Panc1 (cell line): ENCODE measurements around the gene SSH2. TPM values are rescaled to one million over a fixed set of nuclear protein-coding genes. Genes with fewer than 3 reads are reported as not detected.

Source experiments
- ATAC-seq: fragments of 200-7000 bp; cut with Tn5 transposase; 2 replicates; pipeline ENCODE4 v1.9.1; 2020; ENCODE audit warnings: mild to moderate bottlenecking, moderate library complexity
- BruUV-seq: library from RNA; stranded (reverse); fragments of 400-500 nt; replicated peaks from 2 replicates; lab custom pipeline; 2021; lab: Mats Ljungman, UMichigan
- CTCF ChIA-PET: fragments of 300-600 bp; sonication (Branson Sonifier 250); formaldehyde crosslinking; loops from one replicate; lab custom pipeline; 2022; ENCODE audit warnings: antibody characterized with exemption; lab: Charles Lee
- POLR2A ChIA-PET: fragments of 300-600 bp; sonication (Branson Sonifier 250); formaldehyde crosslinking; loops from one replicate; lab custom pipeline; 2022; ENCODE audit warnings: antibody characterized with exemption; lab: Charles Lee
- DNase-seq: peaks from one replicate; pipeline ENCODE4 v3.0.0-alpha.2; 2010; ENCODE audit warnings: low read depth, low spot score
- H3K27ac ChIP-seq: 2 replicates; pipeline ENCODE4 v1.5.1; 2011; ENCODE audit warnings: mild to moderate bottlenecking, low read length, inconsistent platforms
- H3K27me3 ChIP-seq: fragments of 200-500 bp; sonication (Bioruptor generic); 2 replicates; pipeline ENCODE4 v1.6.0; 2014; ENCODE audit warnings: low read length, inconsistent platforms; ENCODE audit not compliant: control insufficient read depth, insufficient read depth
- H3K36me3 ChIP-seq: fragments of 200-500 bp; sonication (Bioruptor generic); 2 replicates; pipeline ENCODE4 v1.5.1; 2014; ENCODE audit warnings: inconsistent platforms, mild to moderate bottlenecking, low read length, moderate library complexity; ENCODE audit not compliant: control insufficient read depth, insufficient read depth
- H3K4me1 ChIP-seq: 2 replicates; pipeline ENCODE4 v1.5.1; 2011; ENCODE audit warnings: inconsistent platforms, mild to moderate bottlenecking, low read length, moderate library complexity; ENCODE audit not compliant: control insufficient read depth, insufficient read depth
- H3K4me3 ChIP-seq, 2 experiments: 2 replicates each; pipeline ENCODE4 v1.5.1; 2011 to 2012; ENCODE audit warnings: low read depth in 2 of 2, low read length in 2 of 2, mild to moderate bottlenecking in 2 of 2, inconsistent platforms in 1 of 2, moderate library complexity in 1 of 2
- H3K9me3 ChIP-seq: fragments of 200-500 bp; sonication (Bioruptor generic); 2 replicates; pipeline ENCODE4 v1.5.1; 2014; ENCODE audit warnings: low read depth, mild to moderate bottlenecking, inconsistent platforms, low read length, moderate library complexity; ENCODE audit not compliant: control insufficient read depth, insufficient read depth
- POLR2AphosphoS5 ChIP-seq: IDR thresholded peaks from 2 replicates; pipeline ENCODE4 v1.6.1; 2012; ENCODE audit warnings: mild to moderate bottlenecking, low read depth, low read length, moderate library complexity
- REST ChIP-seq, 2 experiments: IDR thresholded peaks; 2 replicates each; pipeline ENCODE4 v1.6.1; 2011 to 2012; ENCODE audit warnings: low read depth in 2 of 2, control low read depth in 1 of 2, low read length in 1 of 2, mild to moderate bottlenecking in 1 of 2, moderate library complexity in 1 of 2; ENCODE audit not compliant: insufficient read depth in 1 of 2
- SIN3A ChIP-seq: IDR thresholded peaks from 2 replicates; pipeline ENCODE4 v1.6.1; 2012; ENCODE audit warnings: low read depth, mild to moderate bottlenecking, low read length, moderate library complexity, borderline replicate concordance; ENCODE audit not compliant: insufficient read depth
- TCF7L2 ChIP-seq: IDR thresholded peaks from 2 replicates; pipeline ENCODE4 v1.6.1; 2011; ENCODE audit warnings: mild to moderate bottlenecking, low read depth, low read length, inconsistent platforms
- in situ Hi-C: cut with HindIII; loops from 2 replicates; pipeline ENCODE4 v1.10.0; 2016; ENCODE audit warnings: low sequenced_read_pairs, low pct_unique_long_range_greater_than_20kb
- intact Hi-C: fragments of 100-400 bp; cut with micrococcal nuclease; formaldehyde crosslinking; loops from one replicate; pipeline ENCODE4 v1.10.0; 2022; ENCODE audit not compliant: unreplicated experiment
- total RNA-seq: library from RNA; stranded (reverse); gene quantifications from one replicate; pipeline ENCODE4 v1.2.1, GENCODE V29; 2021; ENCODE audit not compliant: unreplicated experiment
- TF ChIP-seq, protein P1 (sequence below): fragments of 450-650 bp; IDR thresholded peaks from 2 replicates; pipeline ENCODE4 v1.5.1; 2017; ENCODE audit warnings: mild to moderate bottlenecking

Gene SSH2
- total RNA-seq, 1 experiment from 2014 or later = 30.6 TPM

DNA sequence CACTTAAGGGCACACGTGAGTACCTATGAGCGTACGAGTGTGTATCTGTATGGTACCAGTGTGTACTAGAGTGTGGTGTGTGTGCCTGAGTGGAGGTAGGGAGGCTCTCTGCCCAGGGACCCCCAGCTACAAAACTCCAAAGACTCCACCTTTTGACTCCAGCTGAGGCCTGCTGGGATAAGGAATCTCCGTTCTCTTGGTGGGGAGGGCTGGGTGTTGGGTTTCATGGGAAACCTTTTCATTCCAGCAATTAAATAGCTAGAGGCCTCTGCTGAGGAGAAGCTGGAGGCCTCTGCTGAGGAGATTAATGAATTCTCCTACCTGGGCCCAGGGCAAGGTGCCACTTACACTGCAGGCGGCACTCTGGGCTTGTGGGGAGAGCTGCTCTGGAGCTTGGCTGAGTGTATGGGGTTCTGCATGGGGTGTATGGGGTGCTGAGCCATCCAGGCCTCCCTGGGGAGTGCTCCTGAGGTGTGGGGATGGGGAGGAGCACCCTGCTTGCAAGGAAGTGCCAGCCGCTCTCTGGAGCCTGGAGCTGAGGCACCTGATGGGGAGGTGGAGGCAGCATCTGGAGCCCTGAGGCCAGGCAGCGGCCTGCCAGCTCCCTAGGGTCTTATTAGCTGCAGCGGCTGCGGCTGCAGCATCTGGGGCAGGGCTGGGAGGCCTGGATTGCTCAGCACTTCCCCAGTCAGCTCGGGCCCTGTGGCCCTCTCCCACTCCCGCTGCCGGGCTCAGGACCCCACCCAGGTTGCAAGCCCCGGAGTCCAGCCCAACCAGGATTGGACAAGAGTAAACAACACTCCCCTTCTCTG, 332.5 kb downstream of the SSH2 start:
- Histone ChIP-seq H3K36me3 (no peaks in the 10 kb centered on the region), H3K4me3 (no peak overlapping the region), H3K27me3 (no peaks in the 10 kb centered on the region), H3K27ac (peak overlapping the region; percentile 25; the same call in 1 of the 2 replicates), H3K4me1 (peaks cover 41% of the 10 kb centered on the region), H3K9me3 (no peaks in the 10 kb centered on the region)
- BruUV-seq = no TSS peak
- ATAC-seq (no peak), DNase-seq (no peak)
- in situ Hi-C loops = no loop called here
- intact Hi-C loops = no loop called here
- TF ChIP-seq, protein P1, sequence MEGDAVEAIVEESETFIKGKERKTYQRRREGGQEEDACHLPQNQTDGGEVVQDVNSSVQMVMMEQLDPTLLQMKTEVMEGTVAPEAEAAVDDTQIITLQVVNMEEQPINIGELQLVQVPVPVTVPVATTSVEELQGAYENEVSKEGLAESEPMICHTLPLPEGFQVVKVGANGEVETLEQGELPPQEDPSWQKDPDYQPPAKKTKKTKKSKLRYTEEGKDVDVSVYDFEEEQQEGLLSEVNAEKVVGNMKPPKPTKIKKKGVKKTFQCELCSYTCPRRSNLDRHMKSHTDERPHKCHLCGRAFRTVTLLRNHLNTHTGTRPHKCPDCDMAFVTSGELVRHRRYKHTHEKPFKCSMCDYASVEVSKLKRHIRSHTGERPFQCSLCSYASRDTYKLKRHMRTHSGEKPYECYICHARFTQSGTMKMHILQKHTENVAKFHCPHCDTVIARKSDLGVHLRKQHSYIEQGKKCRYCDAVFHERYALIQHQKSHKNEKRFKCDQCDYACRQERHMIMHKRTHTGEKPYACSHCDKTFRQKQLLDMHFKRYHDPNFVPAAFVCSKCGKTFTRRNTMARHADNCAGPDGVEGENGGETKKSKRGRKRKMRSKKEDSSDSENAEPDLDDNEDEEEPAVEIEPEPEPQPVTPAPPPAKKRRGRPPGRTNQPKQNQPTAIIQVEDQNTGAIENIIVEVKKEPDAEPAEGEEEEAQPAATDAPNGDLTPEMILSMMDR = no peak
- TF ChIP-seq POLR2AphosphoS5 (no peak), REST (IDR thresholded peaks at IDR 0.05; ENCODE audit: insufficient read depth in 1 of 2, low read depth in 2 of 2, low read length in 1 of 2) (no peak), TCF7L2 (no peak), SIN3A (no peak)
- ChIA-PET POLR2A (interaction anchor here (0.6 kb wide), 1 partner anchor 283 kb away, joined by 3 read pairs; no protein-coding TSS in a partner anchor), CTCF (interaction anchor here (1.5 kb wide), 1 partner anchor 19 kb away, joined by 5 read pairs; no protein-coding TSS in a partner anchor)

DNA sequence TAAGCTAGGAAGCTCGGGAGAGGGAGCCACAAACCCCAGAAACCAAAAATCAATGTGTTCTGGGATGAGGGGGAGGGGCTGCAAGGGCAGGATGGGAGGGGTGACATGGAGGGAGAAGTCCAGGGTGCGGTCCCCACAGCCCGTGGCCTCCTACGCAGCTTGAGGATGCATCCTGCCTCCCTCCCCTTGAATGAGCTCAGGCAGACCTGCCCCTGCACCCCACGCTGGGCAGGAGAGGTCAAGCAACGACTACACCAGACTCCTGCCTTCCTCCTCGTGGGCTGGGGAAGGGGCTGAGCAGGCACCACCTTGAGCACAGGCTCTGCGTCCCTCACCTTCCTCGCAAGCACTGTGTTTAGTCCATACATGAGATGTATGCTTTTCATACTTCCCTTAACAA, 333.2 kb downstream of the SSH2 start:
- Histone ChIP-seq H3K4me1 (peaks cover 49% of the 10 kb centered on the region), H3K27me3 (no peaks in the 10 kb centered on the region), H3K4me3 (no peak overlapping the region), H3K9me3 (no peaks in the 10 kb centered on the region), H3K36me3 (no peaks in the 10 kb centered on the region), H3K27ac (peak overlapping the region; percentile 25; the same call in 1 of the 2 replicates)
- ChIA-PET POLR2A (interaction anchor here (0.6 kb wide), 1 partner anchor 284 kb away, joined by 3 read pairs; no protein-coding TSS in a partner anchor), CTCF (interaction anchor here (1.5 kb wide), 1 partner anchor 20 kb away, joined by 5 read pairs; no protein-coding TSS in a partner anchor)
- no TSS peak for BruUV-seq
- ATAC-seq (no peak), DNase-seq (no peak)
- no peak for TF ChIP-seq SIN3A
- no peak for TF ChIP-seq TCF7L2
- no peak for TF ChIP-seq REST (IDR thresholded peaks at IDR 0.05; ENCODE audit: insufficient read depth in 1 of 2, low read depth in 2 of 2, low read length in 1 of 2)
- TF ChIP-seq, protein P1 = no peak
- TF ChIP-seq POLR2AphosphoS5 = no peak
- intact Hi-C loops = no loop called here
- in situ Hi-C loops = no loop called here
